SU-DHL-6 (cell line): ENCODE data around the gene TTYH3.
"Not testable (repeated sequence)": the region's sequence is repeated elsewhere in the genome, so short reads cannot be mapped to it uniquely, and the experiment has no call there.

Experiments
- H2AFZ ChIP-seq: fragments of 200-600 bp; sonication (generic); 2 replicates; pipeline ENCODE4 v1.6.1; 2014; ENCODE audit warnings: low read depth, mild to moderate bottlenecking, moderate library complexity, mixed read lengths, antibody characterized with exemption, low read length; ENCODE audit not compliant: severe bottlenecking
- H3F3A ChIP-seq: fragments of 200-600 bp; shearing (Covaris generic); 2 replicates; pipeline ENCODE4 v1.6.0; 2016; ENCODE audit warnings: antibody characterized with exemption, mild to moderate bottlenecking; ENCODE audit not compliant: insufficient read depth
- H3K27ac ChIP-seq: fragments of 200-600 bp; sonication (generic); 2 replicates; pipeline ENCODE4 v1.5.1; 2016; ENCODE audit warnings: low read depth, mild to moderate bottlenecking, low read length, moderate library complexity, mixed read lengths
- H3K27me3 ChIP-seq: fragments of 200-600 bp; sonication (generic), shearing (Covaris generic); 2 replicates; pipeline ENCODE4 v1.6.0; 2014; ENCODE audit warnings: mild to moderate bottlenecking, low read length
- H3K36me3 ChIP-seq: fragments of 200-600 bp; sonication (generic); 2 replicates; pipeline ENCODE4 v1.6.1; 2014; ENCODE audit warnings: mild to moderate bottlenecking, low read length, mixed read lengths
- H3K4me2 ChIP-seq: fragments of 300-600, 200-600 bp; shearing (Covaris generic), sonication (generic); 2 replicates; pipeline ENCODE4 v1.6.0; 2014; ENCODE audit warnings: low read length, low read depth, mild to moderate bottlenecking; ENCODE audit not compliant: poor library complexity, severe bottlenecking
- H3K4me3 ChIP-seq: fragments of 200-600 bp; sonication (generic); 2 replicates; pipeline ENCODE4 v1.5.1; 2014; ENCODE audit warnings: antibody characterized with exemption, low read length, mild to moderate bottlenecking, mixed read lengths; ENCODE audit not compliant: insufficient read depth, poor library complexity, severe bottlenecking
- H3K79me2 ChIP-seq: fragments of 200-600 bp; sonication (generic); 2 replicates; pipeline ENCODE4 v1.6.1; 2014; ENCODE audit warnings: mild to moderate bottlenecking, low read length, moderate library complexity; ENCODE audit not compliant: insufficient read depth
- H3K9ac ChIP-seq: fragments of 200-600 bp; sonication (generic); 2 replicates; pipeline ENCODE4 v1.7.0; 2014; ENCODE audit warnings: mild to moderate bottlenecking, low read length
- H3K9me2 ChIP-seq: fragments of 200-600 bp; sonication (generic); replicated peaks from 2 replicates; pipeline ENCODE4 v1.6.1; 2014; ENCODE audit warnings: low read length; ENCODE audit not compliant: insufficient read depth
- H3K9me3 ChIP-seq: fragments of 200-600 bp; sonication (generic); 2 replicates; pipeline ENCODE4 v1.6.1; 2014; ENCODE audit warnings: low read length, mixed read lengths; ENCODE audit not compliant: insufficient read depth
- H4K20me1 ChIP-seq: fragments of 200-600 bp; sonication (generic); 2 replicates; pipeline ENCODE4 v1.6.1; 2014; ENCODE audit warnings: low read depth, mild to moderate bottlenecking, antibody characterized with exemption, low read length, moderate library complexity, mixed read lengths
- EZH2phosphoT487 ChIP-seq: fragments of 200-600 bp; sonication (generic), shearing (Covaris generic); conservative IDR thresholded peaks from 2 replicates; pipeline ENCODE4 v1.6.1; 2018; ENCODE audit warnings: mild to moderate bottlenecking, antibody characterized with exemption, low read length, moderate library complexity, mixed read lengths
- TF ChIP-seq, protein P1 (sequence below): fragments of 200-600 bp; sonication (generic); IDR thresholded peaks from one replicate; pipeline ENCODE4 v1.5.1; 2017; ENCODE audit warnings: antibody characterized with exemption, mild to moderate bottlenecking, low read length, moderate library complexity; ENCODE audit not compliant: insufficient read depth, poor library complexity, severe bottlenecking

Gene TTYH3

DNA sequence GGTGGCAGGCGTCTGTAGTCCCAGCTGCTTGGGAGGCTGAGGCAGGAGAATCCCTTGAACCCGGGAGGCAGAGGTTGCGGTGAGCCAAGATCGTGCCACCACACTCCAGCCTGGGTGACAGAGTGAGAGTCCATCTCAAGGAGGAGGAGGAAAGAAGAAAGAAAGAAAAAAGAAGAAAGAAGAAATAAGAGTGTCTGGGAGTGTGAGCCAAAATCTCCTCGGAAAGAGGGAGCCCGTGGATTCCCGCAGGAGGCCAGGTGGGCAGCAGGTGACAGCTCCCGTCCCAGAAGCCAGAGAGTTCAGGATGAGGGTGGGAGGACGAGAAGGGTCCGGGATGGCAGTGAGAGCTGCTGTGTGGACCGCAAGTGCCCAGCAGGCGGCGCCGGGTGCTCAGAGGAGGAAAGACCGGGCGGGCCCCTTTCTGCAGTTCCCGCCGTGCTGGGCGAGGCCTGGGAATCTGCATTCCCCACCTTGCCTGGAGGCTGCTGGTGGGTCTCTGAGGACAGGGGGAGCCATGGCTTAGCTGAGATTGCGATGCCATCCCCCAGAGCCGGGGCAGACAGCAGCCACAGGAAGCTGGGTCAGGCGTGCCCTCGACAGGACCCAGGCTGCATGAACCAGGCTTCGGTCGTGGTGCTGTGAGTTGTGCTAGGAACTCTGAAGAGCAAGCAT is 39.1 kb downstream of the TTYH3 start:
- peaks cover 3% of the 10 kb centered on the region; the same call in 1 of the 2 replicates for H3K9me3 ChIP-seq
- H3K27me3 ChIP-seq: no peaks in the 10 kb centered on the region
- no peak overlapping the region for H2AFZ ChIP-seq
- no peaks in the 10 kb centered on the region for H3F3A ChIP-seq
- H3K9me2 ChIP-seq: no peaks in the 10 kb centered on the region
- no peak overlapping the region for H3K27ac ChIP-seq
- H3K36me3 ChIP-seq: no peaks in the 10 kb centered on the region
- TF ChIP-seq EZH2phosphoT487: no peak
- TF ChIP-seq, protein P1, sequence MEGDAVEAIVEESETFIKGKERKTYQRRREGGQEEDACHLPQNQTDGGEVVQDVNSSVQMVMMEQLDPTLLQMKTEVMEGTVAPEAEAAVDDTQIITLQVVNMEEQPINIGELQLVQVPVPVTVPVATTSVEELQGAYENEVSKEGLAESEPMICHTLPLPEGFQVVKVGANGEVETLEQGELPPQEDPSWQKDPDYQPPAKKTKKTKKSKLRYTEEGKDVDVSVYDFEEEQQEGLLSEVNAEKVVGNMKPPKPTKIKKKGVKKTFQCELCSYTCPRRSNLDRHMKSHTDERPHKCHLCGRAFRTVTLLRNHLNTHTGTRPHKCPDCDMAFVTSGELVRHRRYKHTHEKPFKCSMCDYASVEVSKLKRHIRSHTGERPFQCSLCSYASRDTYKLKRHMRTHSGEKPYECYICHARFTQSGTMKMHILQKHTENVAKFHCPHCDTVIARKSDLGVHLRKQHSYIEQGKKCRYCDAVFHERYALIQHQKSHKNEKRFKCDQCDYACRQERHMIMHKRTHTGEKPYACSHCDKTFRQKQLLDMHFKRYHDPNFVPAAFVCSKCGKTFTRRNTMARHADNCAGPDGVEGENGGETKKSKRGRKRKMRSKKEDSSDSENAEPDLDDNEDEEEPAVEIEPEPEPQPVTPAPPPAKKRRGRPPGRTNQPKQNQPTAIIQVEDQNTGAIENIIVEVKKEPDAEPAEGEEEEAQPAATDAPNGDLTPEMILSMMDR: peak; percentile 88
- no peak overlapping the region for H3K4me2 ChIP-seq
- H4K20me1 ChIP-seq: no peaks in the 10 kb centered on the region
- H3K79me2 ChIP-seq: no peaks in the 10 kb centered on the region
- no peak overlapping the region for H3K4me3 ChIP-seq
- H3K9ac ChIP-seq: no peak overlapping the region

DNA sequence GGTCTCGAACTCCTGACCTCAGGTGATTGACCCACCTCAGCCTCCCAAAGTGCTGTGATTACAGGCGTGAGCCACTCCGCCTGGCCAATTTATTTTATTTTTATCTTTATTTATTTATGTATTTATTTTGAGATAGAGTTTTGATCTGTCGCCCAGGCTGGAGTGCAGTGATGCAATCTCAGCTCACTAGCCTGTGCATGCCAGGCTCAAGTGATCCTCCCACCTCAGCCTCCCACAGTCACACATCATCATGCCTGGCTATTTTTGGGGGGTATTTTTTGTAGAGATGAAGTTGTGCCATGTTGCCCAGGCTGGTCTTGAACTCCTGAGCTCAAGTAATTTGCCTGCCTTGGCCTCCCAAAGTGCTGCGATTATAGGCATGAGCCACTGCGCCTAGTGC is 41.4 kb downstream of the TTYH3 start:
- H4K20me1 ChIP-seq, H3K27me3 ChIP-seq, H3K79me2 ChIP-seq, H3F3A ChIP-seq, H3K9me2 ChIP-seq, H2AFZ ChIP-seq, H3K9me3 ChIP-seq, H3K27ac ChIP-seq, H3K4me2 ChIP-seq, H3K9ac ChIP-seq, H3K36me3 ChIP-seq, H3K4me3 ChIP-seq: not testable (repeated sequence)

DNA sequence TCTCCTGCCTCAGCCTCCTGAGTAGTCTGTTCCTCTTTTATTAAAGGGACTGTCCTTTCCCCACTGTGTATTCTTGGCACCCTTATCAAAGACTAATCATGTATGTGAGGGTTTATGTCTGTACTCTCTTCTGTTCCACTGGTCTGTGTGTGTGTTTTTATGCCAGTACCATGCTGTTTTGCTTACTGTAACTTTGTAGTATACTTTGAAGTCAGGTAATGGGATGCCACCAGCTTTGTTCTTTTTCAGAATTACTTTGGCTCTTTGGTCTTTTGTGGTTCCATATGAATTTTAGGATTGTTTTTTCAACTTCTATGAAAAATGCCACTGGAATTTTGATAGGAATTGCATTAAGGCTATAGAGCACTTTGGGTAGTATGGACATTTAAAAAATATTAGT is 42.1 kb downstream of the TTYH3 start:
- Histone ChIP-seq H3K9ac (no peak overlapping the region), H3K4me3 (no peak overlapping the region), H3K36me3 (no peaks in the 10 kb centered on the region), H3K9me3 (peaks cover 3% of the 10 kb centered on the region; the same call in 1 of the 2 replicates), H3K9me2 (no peaks in the 10 kb centered on the region), H3F3A (no peaks in the 10 kb centered on the region), H3K27me3 (no peaks in the 10 kb centered on the region), H3K79me2 (no peaks in the 10 kb centered on the region), H3K27ac (no peak overlapping the region), H3K4me2 (no peak overlapping the region), H2AFZ (no peak overlapping the region), H4K20me1 (no peaks in the 10 kb centered on the region)
- TF ChIP-seq, protein P1: no peak

DNA sequence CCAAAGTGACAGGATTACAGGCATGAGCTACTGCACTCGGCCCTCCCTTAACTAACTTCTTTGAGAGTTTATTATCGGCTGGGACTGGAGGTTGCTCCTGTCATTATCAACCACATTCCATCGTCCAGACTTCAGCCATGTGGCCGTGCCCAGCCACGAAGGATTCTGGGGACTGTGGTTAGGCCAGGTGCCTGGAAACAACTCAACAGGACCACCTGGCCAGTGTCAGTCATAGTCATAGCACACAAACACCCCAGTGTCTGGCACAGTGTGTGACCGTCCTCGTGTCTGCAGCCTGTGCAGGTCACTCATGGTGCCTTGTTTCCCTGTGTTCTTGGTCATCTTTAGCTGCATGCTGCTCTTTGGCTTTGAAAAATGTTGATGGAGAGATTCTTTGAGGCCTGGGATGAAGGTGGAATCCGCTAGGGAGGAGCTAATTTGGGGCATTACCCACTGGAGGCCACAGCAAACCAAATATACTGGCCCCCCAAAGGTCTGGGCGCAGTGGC is 43.5 kb downstream of the TTYH3 start:
- no peak overlapping the region for H3K4me3 ChIP-seq
- no peaks in the 10 kb centered on the region for H3K36me3 ChIP-seq
- peaks cover 3% of the 10 kb centered on the region; the same call in 1 of the 2 replicates for H3K9me3 ChIP-seq
- H4K20me1 ChIP-seq: no peaks in the 10 kb centered on the region
- no peak overlapping the region for H2AFZ ChIP-seq
- no peaks in the 10 kb centered on the region for H3F3A ChIP-seq
- no peaks in the 10 kb centered on the region for H3K79me2 ChIP-seq
- no peaks in the 10 kb centered on the region for H3K27me3 ChIP-seq
- no peak overlapping the region for H3K9ac ChIP-seq
- H3K4me2 ChIP-seq: no peak overlapping the region
- no peak overlapping the region for H3K27ac ChIP-seq
- H3K9me2 ChIP-seq: no peaks in the 10 kb centered on the region
- no peak for TF ChIP-seq EZH2phosphoT487
- TF ChIP-seq, protein P1: no peak

DNA sequence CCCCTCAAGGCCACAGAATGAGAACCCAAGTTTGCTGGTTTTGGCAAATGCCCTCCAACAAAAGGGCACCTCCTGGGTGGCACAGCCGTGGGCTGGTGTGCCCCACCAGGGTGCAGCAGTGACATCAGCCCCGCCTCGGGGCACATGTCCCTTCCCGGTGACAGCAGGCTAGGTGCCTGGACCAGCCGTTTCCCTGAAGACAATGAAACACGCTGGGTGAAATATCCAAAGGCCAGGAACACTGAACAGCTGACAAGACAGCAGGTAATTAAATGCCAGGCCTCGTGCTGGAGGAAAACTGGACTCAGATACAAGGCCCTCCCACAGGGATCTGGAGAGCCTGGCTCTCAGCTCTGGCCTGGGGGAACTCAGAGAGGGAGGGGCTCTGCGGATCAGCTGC is 44.8 kb downstream of the TTYH3 start:
- not testable (repeated sequence) for H3K9me2 ChIP-seq, H3K4me2 ChIP-seq, H3F3A ChIP-seq, H3K4me3 ChIP-seq, H3K36me3 ChIP-seq, H2AFZ ChIP-seq, H3K9me3 ChIP-seq, H3K27ac ChIP-seq, H3K9ac ChIP-seq, H3K27me3 ChIP-seq, H4K20me1 ChIP-seq, H3K79me2 ChIP-seq

DNA sequence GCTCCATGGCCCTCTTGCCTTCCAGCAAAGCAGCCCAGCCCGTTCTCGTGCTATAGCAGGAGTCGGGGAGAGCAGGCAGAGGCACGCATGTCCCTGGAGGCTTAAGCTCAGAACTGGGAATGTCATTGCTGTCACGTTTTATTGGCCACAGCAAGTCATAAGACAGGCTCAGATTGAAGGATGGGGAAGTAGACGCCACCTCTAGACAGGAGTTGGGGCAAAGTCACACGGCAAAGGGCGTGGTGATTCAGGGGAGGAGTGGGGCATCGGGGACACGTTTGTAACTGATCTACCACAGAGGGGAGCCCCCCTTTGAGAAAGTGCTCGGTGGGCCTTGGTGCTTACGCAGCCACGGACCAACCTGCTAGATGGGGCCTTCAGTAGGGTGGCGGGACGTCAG is 46.7 kb downstream of the TTYH3 start:
- not testable (repeated sequence) for H3K27me3 ChIP-seq, H3K4me3 ChIP-seq, H2AFZ ChIP-seq, H3K9me2 ChIP-seq, H4K20me1 ChIP-seq, H3F3A ChIP-seq, H3K9ac ChIP-seq, H3K9me3 ChIP-seq, H3K4me2 ChIP-seq, H3K27ac ChIP-seq, H3K36me3 ChIP-seq, H3K79me2 ChIP-seq
